KMS-11 (cell line): Measurements from ENCODE around the gene ISG20.

Experiments used
- H2AFZ ChIP-seq: fragments of 200-600 bp; sonication (generic); 2 replicates; pipeline ENCODE4 v1.6.1; 2016; ENCODE audit warnings: antibody characterized with exemption, mixed run types, low read depth
- H3K27ac ChIP-seq: fragments of 200-600 bp; sonication (generic); 2 replicates; pipeline ENCODE4 v1.6.1; 2016; ENCODE audit warnings: mild to moderate bottlenecking, mixed run types
- H3K27me3 ChIP-seq: fragments of 200-600 bp; sonication (generic); 2 replicates; pipeline ENCODE4 v1.6.1; 2017; ENCODE audit warnings: mild to moderate bottlenecking, low read depth, mixed run types, moderate library complexity; ENCODE audit not compliant: insufficient read depth
- H3K36me3 ChIP-seq: fragments of 200-600 bp; sonication (generic); 2 replicates; pipeline ENCODE4 v1.6.1; 2017; ENCODE audit warnings: mild to moderate bottlenecking, mixed run types; ENCODE audit not compliant: insufficient read depth
- H3K4me1 ChIP-seq: fragments of 200-600 bp; sonication (generic); 2 replicates; pipeline ENCODE4 v1.6.1; 2016; ENCODE audit warnings: mild to moderate bottlenecking, low read depth, mixed run types; ENCODE audit not compliant: poor library complexity, severe bottlenecking
- H3K4me2 ChIP-seq: fragments of 200-600 bp; sonication (generic); 2 replicates; pipeline ENCODE4 v1.7.0; 2016; ENCODE audit warnings: mild to moderate bottlenecking, mixed run types
- H3K4me3 ChIP-seq: fragments of 200-600 bp; sonication (generic); IDR thresholded peaks from 2 replicates; pipeline ENCODE4 v1.6.1; 2017; ENCODE audit warnings: low read depth, low read length, mixed read lengths; ENCODE audit not compliant: insufficient read depth
- H3K79me2 ChIP-seq: fragments of 200-600 bp; sonication (generic); 2 replicates; pipeline ENCODE4 v1.6.1; 2016; ENCODE audit warnings: low read depth, mixed run types; ENCODE audit not compliant: insufficient read depth
- H3K9ac ChIP-seq: fragments of 200-600 bp; sonication (generic); 2 replicates; pipeline ENCODE4 v1.6.1; 2016; ENCODE audit warnings: mild to moderate bottlenecking, mixed run types
- H4K20me1 ChIP-seq: fragments of 200-600 bp; sonication (generic); 2 replicates; pipeline ENCODE4 v1.6.1; 2016; ENCODE audit warnings: mild to moderate bottlenecking, mixed run types; ENCODE audit not compliant: insufficient read depth
- CTCF ChIP-seq: fragments of 200-600 bp; sonication (generic); conservative IDR thresholded peaks from 2 replicates; pipeline ENCODE4 v1.6.1; 2017; ENCODE audit warnings: low read depth, mild to moderate bottlenecking, antibody characterized with exemption, low read length, moderate library complexity, mixed read lengths

ISG20 gene

GRCh38 chr15:88695101-88695500, 56.3 kb downstream of the ISG20 start:
- no peaks in the 10 kb centered on the region for H3K4me1 ChIP-seq
- TF ChIP-seq CTCF: no peak
- no peaks in the 10 kb centered on the region for H3K27me3 ChIP-seq
- no peak overlapping the region for H2AFZ ChIP-seq
- no peaks in the 10 kb centered on the region for H4K20me1 ChIP-seq
- no peaks in the 10 kb centered on the region for H3K36me3 ChIP-seq
- no peak overlapping the region for H3K4me3 ChIP-seq
- H3K79me2 ChIP-seq: no peaks in the 10 kb centered on the region
- H3K27ac ChIP-seq: no peak overlapping the region
- no peak overlapping the region for H3K9ac ChIP-seq
- H3K4me2 ChIP-seq: no peak overlapping the region

- H4K20me1 ChIP-seq: no peaks in the 10 kb centered on the region
- no peak overlapping the region for H3K4me2 ChIP-seq
- TF ChIP-seq CTCF: no peak
- H3K4me1 ChIP-seq: no peaks in the 10 kb centered on the region
- no peak overlapping the region for H2AFZ ChIP-seq
- H3K79me2 ChIP-seq: no peaks in the 10 kb centered on the region
- no peak overlapping the region for H3K4me3 ChIP-seq
- H3K36me3 ChIP-seq: no peaks in the 10 kb centered on the region
- H3K27me3 ChIP-seq: no peaks in the 10 kb centered on the region
- no peak overlapping the region for H3K9ac ChIP-seq
- no peak overlapping the region for H3K27ac ChIP-seq
Observed at GRCh38 chr15:88695691-88696251, 57.0 kb downstream of the ISG20 start.

- Histone ChIP-seq H3K27me3 (no peaks in the 10 kb centered on the region), H3K4me3 (no peak overlapping the region), H3K79me2 (no peaks in the 10 kb centered on the region), H2AFZ (no peak overlapping the region), H3K9ac (no peak overlapping the region), H3K4me2 (no peak overlapping the region), H3K4me1 (no peaks in the 10 kb centered on the region), H4K20me1 (no peaks in the 10 kb centered on the region), H3K36me3 (no peaks in the 10 kb centered on the region), H3K27ac (no peak overlapping the region)
- no peak for TF ChIP-seq CTCF
Observed at GRCh38 chr15:88696254-88696653, 57.4 kb downstream of the ISG20 start.

- H3K9ac ChIP-seq: no peak overlapping the region
- no peak overlapping the region for H3K4me3 ChIP-seq
- no peaks in the 10 kb centered on the region for H3K4me1 ChIP-seq
- TF ChIP-seq CTCF: no peak
- no peaks in the 10 kb centered on the region for H4K20me1 ChIP-seq
- H2AFZ ChIP-seq: no peak overlapping the region
- no peaks in the 10 kb centered on the region for H3K79me2 ChIP-seq
- H3K27me3 ChIP-seq: no peaks in the 10 kb centered on the region
- no peak overlapping the region for H3K27ac ChIP-seq
- no peaks in the 10 kb centered on the region for H3K36me3 ChIP-seq
- H3K4me2 ChIP-seq: no peak overlapping the region
Observed at GRCh38 chr15:88697276-88697675, 58.5 kb downstream of the ISG20 start.
